Erythroblast (primary cell): Measurements from ENCODE around the gene SETD6.

ENCODE experiments used
- GATA1 ChIP-seq: IDR thresholded peaks from 2 replicates; pipeline ENCODE4 v1.6.1; 2011; ENCODE audit warnings: low read depth, mild to moderate bottlenecking, control low read depth, low read length, moderate library complexity
- POLR2A ChIP-seq: IDR thresholded peaks from 2 replicates; pipeline ENCODE4 v1.6.1; 2011; ENCODE audit warnings: mild to moderate bottlenecking, low read length

DNA sequence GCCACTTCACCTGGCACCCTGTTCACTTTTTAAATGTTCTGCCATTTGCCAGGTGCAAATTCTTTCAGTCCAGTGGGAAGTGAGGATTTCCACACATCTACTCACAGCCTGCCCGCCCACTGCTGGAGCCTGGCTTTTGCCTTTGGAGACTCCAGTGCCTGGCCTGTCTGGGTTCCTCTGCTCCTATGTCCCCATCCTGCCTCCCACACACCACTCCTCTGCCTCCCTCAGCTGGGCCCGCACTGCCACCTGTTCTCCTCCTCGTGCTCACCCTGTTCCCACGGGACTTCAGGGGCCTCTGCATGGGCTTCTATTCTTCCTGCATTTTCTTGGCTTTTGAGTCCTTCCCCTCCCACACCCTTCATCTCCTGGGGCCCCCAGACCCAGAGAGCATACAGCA, 23.3 kb upstream of the SETD6 start:
- TF ChIP-seq POLR2A (no peak), GATA1 (no peak)
